ENCODE results near the gene OCEL1. TPM values are rescaled to one million over a fixed set of nuclear protein-coding genes. Genes with fewer than 3 reads are reported as not detected.

The OCEL1 gene
- total RNA-seq, 1 donor from 2014 or later, result 23.4 TPM

- H3K4me3 Mint-ChIP-seq (ENCODE audit: unreplicated experiment), result no peak overlapping the region
- no peaks in the 10 kb centered on the region for H3K4me1 Mint-ChIP-seq (ENCODE audit: low read depth, unreplicated experiment)
- H3K36me3 Mint-ChIP-seq (ENCODE audit: unreplicated experiment), result no peaks in the 10 kb centered on the region
- no peak for TF ChIP-seq CTCF (IDR thresholded peaks at IDR 0.05; ENCODE audit: partially characterized antibody, unreplicated experiment)
- peaks cover 5% of the 10 kb centered on the region for H3K27me3 Mint-ChIP-seq (ENCODE audit: unreplicated experiment)
- H3K9me3 Mint-ChIP-seq (ENCODE audit: unreplicated experiment), result no peaks in the 10 kb centered on the region
- no peak for DNase-seq
- H3K27ac Mint-ChIP-seq (ENCODE audit: unreplicated experiment), result no peak overlapping the region
Measured at GRCh38 chr19:17220207-17220758, 5.7 kb upstream of the OCEL1 start.

GRCh38 chr19:17225053-17225452 lies 973 bp upstream of the OCEL1 start:
- peaks cover 2% of the 10 kb centered on the region for H3K27me3 Mint-ChIP-seq (ENCODE audit: unreplicated experiment)
- TF ChIP-seq CTCF (IDR thresholded peaks at IDR 0.05; ENCODE audit: partially characterized antibody, unreplicated experiment), result no peak
- no peak overlapping the region for H3K4me3 Mint-ChIP-seq (ENCODE audit: unreplicated experiment)
- no peak for DNase-seq
- no peaks in the 10 kb centered on the region for H3K36me3 Mint-ChIP-seq (ENCODE audit: unreplicated experiment)
- no peaks in the 10 kb centered on the region for H3K4me1 Mint-ChIP-seq (ENCODE audit: low read depth, unreplicated experiment)
- H3K9me3 Mint-ChIP-seq (ENCODE audit: unreplicated experiment), result peaks cover 4% of the 10 kb centered on the region
- H3K27ac Mint-ChIP-seq (ENCODE audit: unreplicated experiment), result no peak overlapping the region

- no peak for TF ChIP-seq CTCF (IDR thresholded peaks at IDR 0.05; ENCODE audit: partially characterized antibody, unreplicated experiment)
- H3K27ac Mint-ChIP-seq (ENCODE audit: unreplicated experiment), result no peak overlapping the region
- H3K4me1 Mint-ChIP-seq (ENCODE audit: low read depth, unreplicated experiment), result no peaks in the 10 kb centered on the region
- H3K4me3 Mint-ChIP-seq (ENCODE audit: unreplicated experiment), result no peak overlapping the region
- peaks cover 2% of the 10 kb centered on the region for H3K27me3 Mint-ChIP-seq (ENCODE audit: unreplicated experiment)
- peaks cover 4% of the 10 kb centered on the region for H3K9me3 Mint-ChIP-seq (ENCODE audit: unreplicated experiment)
- no peak for DNase-seq
- H3K36me3 Mint-ChIP-seq (ENCODE audit: unreplicated experiment), result no peaks in the 10 kb centered on the region
Measured at GRCh38 chr19:17227798-17228367, 1.9 kb downstream of the OCEL1 start.

- Mint-ChIP-seq H3K36me3 (ENCODE audit: unreplicated experiment) (no peaks in the 10 kb centered on the region), H3K4me3 (ENCODE audit: unreplicated experiment) (no peak overlapping the region)
Measured at GRCh38 chr19:17229890-17230289, 3.9 kb downstream of the OCEL1 start.

More at GRCh38 chr19:17229890-17230289, 3.9 kb downstream of the OCEL1 start:
- Mint-ChIP-seq H3K4me1 (ENCODE audit: low read depth, unreplicated experiment) (peaks cover 2% of the 10 kb centered on the region), H3K27ac (ENCODE audit: unreplicated experiment) (no peak overlapping the region), H3K9me3 (ENCODE audit: unreplicated experiment) (peaks cover 9% of the 10 kb centered on the region), H3K27me3 (ENCODE audit: unreplicated experiment) (peaks cover 6% of the 10 kb centered on the region)
- TF ChIP-seq CTCF (IDR thresholded peaks at IDR 0.05; ENCODE audit: partially characterized antibody, unreplicated experiment), result no peak
- no peak for DNase-seq

Measured in glutamatergic neuron (in vitro differentiated cells).